ENCODE results near the gene KIF3C.

DNA sequence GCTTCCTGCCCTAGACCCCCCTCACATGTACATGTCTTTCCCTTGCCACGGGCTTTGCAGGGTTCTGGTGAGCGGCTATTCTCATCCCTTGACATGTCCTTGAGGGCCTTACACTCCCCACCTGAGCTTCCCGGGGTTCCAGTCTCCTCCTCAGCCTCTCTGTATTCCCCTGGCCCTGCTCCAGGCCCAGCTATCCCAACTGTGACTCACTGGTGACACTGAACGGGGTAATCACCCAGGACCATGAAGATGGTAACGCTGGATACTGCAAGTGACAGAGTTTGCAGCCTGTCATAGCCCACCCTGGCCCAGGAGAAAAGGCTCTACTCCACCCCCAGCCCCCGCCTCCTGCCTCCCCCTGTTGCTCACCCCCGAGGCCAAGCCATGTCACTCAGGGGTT, 27.3 kb downstream of the KIF3C start:
- TF ChIP-seq NR2C1 (IDR thresholded peaks at IDR 0.05) (no peak), KDM1A (IDR thresholded peaks at IDR 0.05; ENCODE audit: borderline replicate concordance) (no peak), POLR2A (IDR thresholded peaks at IDR 0.05; ENCODE audit: low read depth, low read length) (no peak), CTCF (IDR thresholded peaks at IDR 0.05 in 2 of 3, conservative IDR thresholded peaks at IDR 0.05 in 1 of 3; ENCODE audit: control insufficient read depth in 2 of 3, extremely low read depth in 1 of 3, insufficient read depth in 1 of 3, low read depth in 3 of 3, low read length in 3 of 3) (no peak), CBFB (IDR thresholded peaks at IDR 0.05; ENCODE audit: low read depth) (no peak), POU2F2 (IDR thresholded peaks at IDR 0.05; ENCODE audit: borderline replicate concordance, low read depth, low read length) (no peak), CBX3 (IDR thresholded peaks at IDR 0.05; ENCODE audit: borderline replicate concordance, low read depth) (no peak), CEBPB (IDR thresholded peaks at IDR 0.05; ENCODE audit: borderline replicate concordance in 1 of 2, low read depth in 2 of 2, low read length in 2 of 2) (no peak), ZBTB4 (CRISPR knock-in tag; IDR thresholded peaks at IDR 0.05) (no peak), EP300 (IDR thresholded peaks at IDR 0.05; ENCODE audit: borderline replicate concordance in 1 of 2, control insufficient read depth in 1 of 2, low read depth in 2 of 2, low read length in 2 of 2) (no peak), MEF2B (IDR thresholded peaks at IDR 0.05; ENCODE audit: partially characterized antibody, poor library complexity, severe bottlenecking) (no peak), MYC (IDR thresholded peaks at IDR 0.05; ENCODE audit: insufficient read depth, insufficient read length, insufficient replicate concordance, low read length, severe bottlenecking) (no peak)
- TF ChIP-seq, protein P1, sequence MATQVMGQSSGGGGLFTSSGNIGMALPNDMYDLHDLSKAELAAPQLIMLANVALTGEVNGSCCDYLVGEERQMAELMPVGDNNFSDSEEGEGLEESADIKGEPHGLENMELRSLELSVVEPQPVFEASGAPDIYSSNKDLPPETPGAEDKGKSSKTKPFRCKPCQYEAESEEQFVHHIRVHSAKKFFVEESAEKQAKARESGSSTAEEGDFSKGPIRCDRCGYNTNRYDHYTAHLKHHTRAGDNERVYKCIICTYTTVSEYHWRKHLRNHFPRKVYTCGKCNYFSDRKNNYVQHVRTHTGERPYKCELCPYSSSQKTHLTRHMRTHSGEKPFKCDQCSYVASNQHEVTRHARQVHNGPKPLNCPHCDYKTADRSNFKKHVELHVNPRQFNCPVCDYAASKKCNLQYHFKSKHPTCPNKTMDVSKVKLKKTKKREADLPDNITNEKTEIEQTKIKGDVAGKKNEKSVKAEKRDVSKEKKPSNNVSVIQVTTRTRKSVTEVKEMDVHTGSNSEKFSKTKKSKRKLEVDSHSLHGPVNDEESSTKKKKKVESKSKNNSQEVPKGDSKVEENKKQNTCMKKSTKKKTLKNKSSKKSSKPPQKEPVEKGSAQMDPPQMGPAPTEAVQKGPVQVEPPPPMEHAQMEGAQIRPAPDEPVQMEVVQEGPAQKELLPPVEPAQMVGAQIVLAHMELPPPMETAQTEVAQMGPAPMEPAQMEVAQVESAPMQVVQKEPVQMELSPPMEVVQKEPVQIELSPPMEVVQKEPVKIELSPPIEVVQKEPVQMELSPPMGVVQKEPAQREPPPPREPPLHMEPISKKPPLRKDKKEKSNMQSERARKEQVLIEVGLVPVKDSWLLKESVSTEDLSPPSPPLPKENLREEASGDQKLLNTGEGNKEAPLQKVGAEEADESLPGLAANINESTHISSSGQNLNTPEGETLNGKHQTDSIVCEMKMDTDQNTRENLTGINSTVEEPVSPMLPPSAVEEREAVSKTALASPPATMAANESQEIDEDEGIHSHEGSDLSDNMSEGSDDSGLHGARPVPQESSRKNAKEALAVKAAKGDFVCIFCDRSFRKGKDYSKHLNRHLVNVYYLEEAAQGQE (IDR thresholded peaks at IDR 0.05; ENCODE audit: low read depth, low read length) = no peak

Measured in GM12878 (cell line).